Measurements from ENCODE around the gene STK33. TPM values are rescaled to one million over a fixed set of nuclear protein-coding genes. Genes with fewer than 3 reads are reported as not detected.

Gene STK33
- polyA plus RNA-seq, 4 donors: 26.5 to 31.7 (median 29.0) TPM

GRCh38 chr11:8459711-8460399 lies 134.2 kb downstream of the STK33 start:
- no peak for DNase-seq (ENCODE audit: low read depth in 4 of 4, low spot score in 3 of 4)

GRCh38 chr11:8442301-8442700 lies 151.7 kb downstream of the STK33 start:
- DNase-seq (ENCODE audit: low read depth in 4 of 4, low spot score in 3 of 4): no peak

- DNase-seq (ENCODE audit: low read depth in 4 of 4, low spot score in 3 of 4): no peak
These were observed 153.4 kb downstream of the STK33 start for GRCh38 chr11:8440649-8441048.

- DNase-seq (ENCODE audit: low read depth in 4 of 4, low spot score in 3 of 4): no peak
These were observed 164.5 kb downstream of the STK33 start for GRCh38 chr11:8429483-8429882.

- DNase-seq (ENCODE audit: low read depth in 4 of 4, low spot score in 3 of 4): no peak
These were observed 168.0 kb downstream of the STK33 start for GRCh38 chr11:8426076-8426475.

- no peak for DNase-seq (ENCODE audit: low read depth in 4 of 4, low spot score in 3 of 4)
These were observed 178.8 kb downstream of the STK33 start for GRCh38 chr11:8415195-8415594.

GRCh38 chr11:8408151-8408941 lies 185.7 kb downstream of the STK33 start:
- DNase-seq (ENCODE audit: low read depth in 4 of 4, low spot score in 3 of 4): no peak

GRCh38 chr11:8403310-8403709 lies 190.7 kb downstream of the STK33 start:
- no peak for DNase-seq (ENCODE audit: low read depth in 4 of 4, low spot score in 3 of 4)

GRCh38 chr11:8392886-8393285 lies 201.1 kb downstream of the STK33 start:
- no peak for DNase-seq (ENCODE audit: low read depth in 4 of 4, low spot score in 3 of 4)

- DNase-seq (ENCODE audit: low read depth in 4 of 4, low spot score in 3 of 4): no peak
These were observed 201.9 kb downstream of the STK33 start for GRCh38 chr11:8392166-8392565.

- DNase-seq (ENCODE audit: low read depth in 4 of 4, low spot score in 3 of 4): no peak
These were observed 203.0 kb downstream of the STK33 start for GRCh38 chr11:8390851-8391612.

- DNase-seq (ENCODE audit: low read depth in 4 of 4, low spot score in 3 of 4): peak in 1 of 4 donors; percentile 8
These were observed 204.7 kb downstream of the STK33 start for GRCh38 chr11:8389029-8389996.

GRCh38 chr11:8387693-8388092 lies 206.3 kb downstream of the STK33 start:
- DNase-seq (ENCODE audit: low read depth in 4 of 4, low spot score in 3 of 4): no peak

- DNase-seq (ENCODE audit: low read depth in 4 of 4, low spot score in 3 of 4): no peak
These were observed 206.9 kb downstream of the STK33 start for GRCh38 chr11:8387141-8387540.

- DNase-seq (ENCODE audit: low read depth in 4 of 4, low spot score in 3 of 4): no peak
These were observed 207.7 kb downstream of the STK33 start for GRCh38 chr11:8386134-8386864.

GRCh38 chr11:8384199-8384821 lies 209.7 kb downstream of the STK33 start:
- peak in 3 of 4 donors; percentile 12 to 29 (median 27) for DNase-seq (ENCODE audit: low read depth in 4 of 4, low spot score in 3 of 4)

GRCh38 chr11:8383627-8384026 lies 210.4 kb downstream of the STK33 start:
- DNase-seq (ENCODE audit: low read depth in 4 of 4, low spot score in 3 of 4): no peak

- no peak for DNase-seq (ENCODE audit: low read depth in 4 of 4, low spot score in 3 of 4)
These were observed 210.8 kb downstream of the STK33 start for GRCh38 chr11:8383227-8383626.

GRCh38 chr11:8382436-8383053 lies 211.5 kb downstream of the STK33 start:
- no peak for DNase-seq (ENCODE audit: low read depth in 4 of 4, low spot score in 3 of 4)

Data from right renal pelvis (tissue), 4 donors.